ENCODE data around the gene LBHD2. TPM values are rescaled to one million over a fixed set of nuclear protein-coding genes. Genes with fewer than 3 reads are reported as not detected.
"Not testable (repeated sequence)": the region's sequence is repeated elsewhere in the genome, so short reads cannot be mapped to it uniquely, and the experiment has no call there.

Gene LBHD2
- total RNA-seq, 1 donor from 2014 or later, result not detected

GRCh38 chr14:103115845-103116572 is 32.0 kb downstream of the LBHD2 start:
- Mint-ChIP-seq H3K4me3 (ENCODE audit: unreplicated experiment) (no peak overlapping the region), H3K27ac (ENCODE audit: unreplicated experiment) (no peak overlapping the region), H3K27me3 (ENCODE audit: unreplicated experiment) (peaks cover 5% of the 10 kb centered on the region), H3K4me1 (ENCODE audit: unreplicated experiment) (peaks cover 14% of the 10 kb centered on the region), H3K9me3 (ENCODE audit: unreplicated experiment) (no peaks in the 10 kb centered on the region), H3K36me3 (ENCODE audit: low read depth, unreplicated experiment) (no peaks in the 10 kb centered on the region)
- no peak for DNase-seq (ENCODE audit: low spot score)
- no peak for TF ChIP-seq CTCF (IDR thresholded peaks at IDR 0.05; ENCODE audit: unreplicated experiment)

- no peak overlapping the region for H3K27ac Mint-ChIP-seq (ENCODE audit: unreplicated experiment)
- no peak for TF ChIP-seq CTCF (IDR thresholded peaks at IDR 0.05; ENCODE audit: unreplicated experiment)
- H3K9me3 Mint-ChIP-seq (ENCODE audit: unreplicated experiment), result no peaks in the 10 kb centered on the region
- H3K36me3 Mint-ChIP-seq (ENCODE audit: low read depth, unreplicated experiment), result no peaks in the 10 kb centered on the region
- H3K27me3 Mint-ChIP-seq (ENCODE audit: unreplicated experiment), result peaks cover 4% of the 10 kb centered on the region
- no peak overlapping the region for H3K4me3 Mint-ChIP-seq (ENCODE audit: unreplicated experiment)
- no peak for DNase-seq (ENCODE audit: low spot score)
- peaks cover 17% of the 10 kb centered on the region for H3K4me1 Mint-ChIP-seq (ENCODE audit: unreplicated experiment)
Observed at GRCh38 chr14:103116636-103117035, 32.6 kb downstream of the LBHD2 start.

- H3K4me3 Mint-ChIP-seq (ENCODE audit: unreplicated experiment); H3K36me3 Mint-ChIP-seq (ENCODE audit: low read depth, unreplicated experiment); H3K9me3 Mint-ChIP-seq (ENCODE audit: unreplicated experiment); H3K27ac Mint-ChIP-seq (ENCODE audit: unreplicated experiment); DNase-seq (ENCODE audit: low spot score); H3K27me3 Mint-ChIP-seq (ENCODE audit: unreplicated experiment): not testable (repeated sequence)
- peaks cover 13% of the 10 kb centered on the region for H3K4me1 Mint-ChIP-seq (ENCODE audit: unreplicated experiment)
Observed at GRCh38 chr14:103117499-103117898, 33.5 kb downstream of the LBHD2 start.

- no peaks in the 10 kb centered on the region for H3K36me3 Mint-ChIP-seq (ENCODE audit: low read depth, unreplicated experiment)
- TF ChIP-seq CTCF (IDR thresholded peaks at IDR 0.05; ENCODE audit: unreplicated experiment), result no peak
- no peaks in the 10 kb centered on the region for H3K9me3 Mint-ChIP-seq (ENCODE audit: unreplicated experiment)
- H3K27ac Mint-ChIP-seq (ENCODE audit: unreplicated experiment), result no peak overlapping the region
- peaks cover 13% of the 10 kb centered on the region for H3K4me1 Mint-ChIP-seq (ENCODE audit: unreplicated experiment)
- peaks cover 4% of the 10 kb centered on the region for H3K27me3 Mint-ChIP-seq (ENCODE audit: unreplicated experiment)
- no peak for DNase-seq (ENCODE audit: low spot score)
- H3K4me3 Mint-ChIP-seq (ENCODE audit: unreplicated experiment), result no peak overlapping the region
Observed at GRCh38 chr14:103118018-103118662, 34.1 kb downstream of the LBHD2 start.

- peaks cover 13% of the 10 kb centered on the region for H3K4me1 Mint-ChIP-seq (ENCODE audit: unreplicated experiment)
- no peak for TF ChIP-seq CTCF (IDR thresholded peaks at IDR 0.05; ENCODE audit: unreplicated experiment)
Observed at GRCh38 chr14:103118663-103119404, 34.8 kb downstream of the LBHD2 start.

GRCh38 chr14:103119527-103119926 is 35.5 kb downstream of the LBHD2 start:
- H3K27ac Mint-ChIP-seq (ENCODE audit: unreplicated experiment); H3K27me3 Mint-ChIP-seq (ENCODE audit: unreplicated experiment); H3K4me3 Mint-ChIP-seq (ENCODE audit: unreplicated experiment); H3K36me3 Mint-ChIP-seq (ENCODE audit: low read depth, unreplicated experiment); H3K9me3 Mint-ChIP-seq (ENCODE audit: unreplicated experiment); DNase-seq (ENCODE audit: low spot score): not testable (repeated sequence)
- H3K4me1 Mint-ChIP-seq (ENCODE audit: unreplicated experiment), result peaks cover 17% of the 10 kb centered on the region

More at GRCh38 chr14:103118663-103119404, 34.8 kb downstream of the LBHD2 start:
- Mint-ChIP-seq H3K4me3 (ENCODE audit: unreplicated experiment) (no peak overlapping the region), H3K9me3 (ENCODE audit: unreplicated experiment) (no peaks in the 10 kb centered on the region), H3K36me3 (ENCODE audit: low read depth, unreplicated experiment) (no peaks in the 10 kb centered on the region), H3K27me3 (ENCODE audit: unreplicated experiment) (peaks cover 4% of the 10 kb centered on the region), H3K27ac (ENCODE audit: unreplicated experiment) (no peak overlapping the region)
- DNase-seq (ENCODE audit: low spot score), result no peak
